ENCODE results near the gene RNASEH2B. TPM values are rescaled to one million over a fixed set of nuclear protein-coding genes. Genes with fewer than 3 reads are reported as not detected.

The RNASEH2B gene
- total and polyA plus RNA-seq, 2 experiments from 2014 or later, result 39.0 to 64.8 TPM

- no peak for ATAC-seq
- Histone ChIP-seq H3K27ac (ENCODE audit: low read depth) (no peak overlapping the region), H3F3A (replicated peaks; ENCODE audit: low read depth) (no peaks in the 10 kb centered on the region), H3K9me2 (ENCODE audit: insufficient read depth) (no peaks in the 10 kb centered on the region), H3K4me3 (no peak overlapping the region), H3K4me2 (no peak overlapping the region), H3K27me3 (ENCODE audit: insufficient read depth) (no peaks in the 10 kb centered on the region), H3K4me1 (ENCODE audit: insufficient read depth) (peaks cover 20% of the 10 kb centered on the region), H2AFZ (peak overlapping the region; percentile 89; the same call in 1 of the 2 replicates), H3K79me2 (replicated peaks; ENCODE audit: insufficient read depth) (no peaks in the 10 kb centered on the region), H3K36me3 (ENCODE audit: insufficient read depth) (no peaks in the 10 kb centered on the region), H4K20me1 (replicated peaks; ENCODE audit: insufficient read depth) (no peaks in the 10 kb centered on the region)
- no peak for DNase-seq (ENCODE audit: low spot score)
- Mint-ChIP-seq H3K9me3 (peaks cover 3% of the 10 kb centered on the region; the same call in 2 of the 3 replicates), H3K27me3 (ENCODE audit: insufficient read depth, low read depth, poor library complexity) (peaks cover 4% of the 10 kb centered on the region), H3K4me3 (no peak overlapping the region), H3K4me1 (peaks cover 36% of the 10 kb centered on the region), H3K36me3 (ENCODE audit: low read depth) (peaks cover 3% of the 10 kb centered on the region; the same call in 1 of the 3 replicates), H3K27ac (no peak overlapping the region)
- TF ChIP-seq STAT1 (IDR thresholded peaks at IDR 0.05; ENCODE audit: unreplicated experiment) (no peak), REST (IDR thresholded peaks at IDR 0.05; ENCODE audit: unreplicated experiment) (no peak), EZH2 (IDR thresholded peaks at IDR 0.05; ENCODE audit: low read depth, unreplicated experiment) (no peak), NANOG (IDR thresholded peaks at IDR 0.05; ENCODE audit: borderline replicate concordance) (no peak)
Measured at GRCh38 chr13:50991579-50992521, 82.3 kb downstream of the RNASEH2B start.

GRCh38 chr13:50993371-50993770 lies 83.8 kb downstream of the RNASEH2B start:
- H3K4me1 Mint-ChIP-seq, result peaks cover 36% of the 10 kb centered on the region
- peaks cover 20% of the 10 kb centered on the region for H3K4me1 ChIP-seq (ENCODE audit: insufficient read depth)
- H3K27me3 ChIP-seq (ENCODE audit: insufficient read depth), result no peaks in the 10 kb centered on the region
- H3K27ac Mint-ChIP-seq, result no peak overlapping the region
- H3K27me3 Mint-ChIP-seq (ENCODE audit: insufficient read depth, low read depth, poor library complexity), result peaks cover 4% of the 10 kb centered on the region
- no peak for DNase-seq (ENCODE audit: low spot score)
- peak overlapping the region; percentile 67; the same call in 1 of the 2 replicates for H2AFZ ChIP-seq
- H3K36me3 Mint-ChIP-seq (ENCODE audit: low read depth), result peaks cover 3% of the 10 kb centered on the region; the same call in 1 of the 3 replicates
- ATAC-seq, result no peak
- H3K79me2 ChIP-seq (replicated peaks; ENCODE audit: insufficient read depth), result no peaks in the 10 kb centered on the region
- H3K4me2 ChIP-seq, result no peak overlapping the region
- no peak overlapping the region for H3K4me3 ChIP-seq
- H4K20me1 ChIP-seq (replicated peaks; ENCODE audit: insufficient read depth), result no peaks in the 10 kb centered on the region
- H3K9me3 Mint-ChIP-seq, result peaks cover 3% of the 10 kb centered on the region; the same call in 1 of the 3 replicates
- H3F3A ChIP-seq (replicated peaks; ENCODE audit: low read depth), result no peaks in the 10 kb centered on the region
- H3K4me3 Mint-ChIP-seq, result no peak overlapping the region
- H3K27ac ChIP-seq (ENCODE audit: low read depth), result no peak overlapping the region
- no peaks in the 10 kb centered on the region for H3K36me3 ChIP-seq (ENCODE audit: insufficient read depth)
- H3K9me2 ChIP-seq (ENCODE audit: insufficient read depth), result no peaks in the 10 kb centered on the region
- TF ChIP-seq EZH2 (IDR thresholded peaks at IDR 0.05; ENCODE audit: low read depth, unreplicated experiment) (no peak), POLR2AphosphoS5 (IDR thresholded peaks at IDR 0.05; ENCODE audit: low read depth) (no peak), ZNF114 (CRISPR knock-in tag; IDR thresholded peaks at IDR 0.05) (no peak), ZNF331 (CRISPR knock-in tag; IDR thresholded peaks at IDR 0.05; ENCODE audit: low read depth) (no peak), EZH2phosphoT487 (IDR thresholded peaks at IDR 0.05; ENCODE audit: unreplicated experiment) (no peak), ZNF462 (CRISPR knock-in tag; IDR thresholded peaks at IDR 0.05) (no peak)

Data from GM23338 (cell line).